GM19455 (cell line): ENCODE measurements around the gene NOL6.
A peak's percentile ranks its signal among the peaks of the same experiment; 100 is the strongest.
"Not testable (repeated sequence)": the region's sequence is repeated elsewhere in the genome, so short reads cannot be mapped to it uniquely, and the experiment has no call there.

ENCODE experiments used
- ATAC-seq: cut with Tn5 transposase; IDR thresholded peaks from one replicate; pipeline ENCODE4 v1.9.1; 2021; ENCODE audit not compliant: unreplicated experiment

Gene NOL6, protein sequence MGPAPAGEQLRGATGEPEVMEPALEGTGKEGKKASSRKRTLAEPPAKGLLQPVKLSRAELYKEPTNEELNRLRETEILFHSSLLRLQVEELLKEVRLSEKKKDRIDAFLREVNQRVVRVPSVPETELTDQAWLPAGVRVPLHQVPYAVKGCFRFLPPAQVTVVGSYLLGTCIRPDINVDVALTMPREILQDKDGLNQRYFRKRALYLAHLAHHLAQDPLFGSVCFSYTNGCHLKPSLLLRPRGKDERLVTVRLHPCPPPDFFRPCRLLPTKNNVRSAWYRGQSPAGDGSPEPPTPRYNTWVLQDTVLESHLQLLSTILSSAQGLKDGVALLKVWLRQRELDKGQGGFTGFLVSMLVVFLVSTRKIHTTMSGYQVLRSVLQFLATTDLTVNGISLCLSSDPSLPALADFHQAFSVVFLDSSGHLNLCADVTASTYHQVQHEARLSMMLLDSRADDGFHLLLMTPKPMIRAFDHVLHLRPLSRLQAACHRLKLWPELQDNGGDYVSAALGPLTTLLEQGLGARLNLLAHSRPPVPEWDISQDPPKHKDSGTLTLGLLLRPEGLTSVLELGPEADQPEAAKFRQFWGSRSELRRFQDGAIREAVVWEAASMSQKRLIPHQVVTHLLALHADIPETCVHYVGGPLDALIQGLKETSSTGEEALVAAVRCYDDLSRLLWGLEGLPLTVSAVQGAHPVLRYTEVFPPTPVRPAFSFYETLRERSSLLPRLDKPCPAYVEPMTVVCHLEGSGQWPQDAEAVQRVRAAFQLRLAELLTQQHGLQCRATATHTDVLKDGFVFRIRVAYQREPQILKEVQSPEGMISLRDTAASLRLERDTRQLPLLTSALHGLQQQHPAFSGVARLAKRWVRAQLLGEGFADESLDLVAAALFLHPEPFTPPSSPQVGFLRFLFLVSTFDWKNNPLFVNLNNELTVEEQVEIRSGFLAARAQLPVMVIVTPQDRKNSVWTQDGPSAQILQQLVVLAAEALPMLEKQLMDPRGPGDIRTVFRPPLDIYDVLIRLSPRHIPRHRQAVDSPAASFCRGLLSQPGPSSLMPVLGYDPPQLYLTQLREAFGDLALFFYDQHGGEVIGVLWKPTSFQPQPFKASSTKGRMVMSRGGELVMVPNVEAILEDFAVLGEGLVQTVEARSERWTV

DNA sequence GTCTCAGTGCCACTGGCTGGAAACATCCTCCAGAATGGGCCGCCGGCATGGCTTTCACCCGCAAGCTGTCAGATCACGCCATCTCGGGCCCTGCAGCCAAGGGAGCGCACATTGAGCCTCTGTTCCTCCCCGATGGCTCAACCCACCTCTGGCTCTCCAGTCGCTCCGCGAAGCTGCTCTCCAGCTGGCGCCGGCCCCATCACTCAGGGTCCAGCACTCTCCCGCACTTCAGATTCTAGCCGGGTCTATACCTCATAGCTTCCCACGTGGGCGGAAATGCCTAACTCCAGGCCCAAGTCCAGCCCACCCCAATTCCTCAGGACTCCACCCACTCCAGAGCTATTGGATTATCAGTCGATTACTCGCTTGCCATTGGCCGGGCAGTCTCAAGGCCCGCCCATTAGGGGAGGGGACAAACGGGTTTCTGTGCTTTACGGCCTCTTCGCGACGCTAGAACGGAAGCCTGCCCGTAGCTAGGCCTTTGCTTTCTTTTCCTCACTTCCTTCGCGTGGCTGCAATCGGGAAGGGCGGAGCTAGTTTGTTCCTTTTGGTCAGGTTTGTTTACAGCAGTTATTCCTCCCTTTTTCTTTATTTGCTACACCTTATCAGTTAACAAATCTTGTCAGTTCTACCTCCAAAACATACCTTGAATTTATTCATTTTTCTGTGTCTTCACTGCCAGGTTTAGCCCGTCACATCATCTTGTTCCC is at the start of gene NOL6:
Gene NOL6, minus strand, starts transcription at position 282 of the 710 bp plus-strand sequence. Its CDS starts 82 bp downstream, at position 200.
- ATAC-seq = peak; percentile 98

DNA sequence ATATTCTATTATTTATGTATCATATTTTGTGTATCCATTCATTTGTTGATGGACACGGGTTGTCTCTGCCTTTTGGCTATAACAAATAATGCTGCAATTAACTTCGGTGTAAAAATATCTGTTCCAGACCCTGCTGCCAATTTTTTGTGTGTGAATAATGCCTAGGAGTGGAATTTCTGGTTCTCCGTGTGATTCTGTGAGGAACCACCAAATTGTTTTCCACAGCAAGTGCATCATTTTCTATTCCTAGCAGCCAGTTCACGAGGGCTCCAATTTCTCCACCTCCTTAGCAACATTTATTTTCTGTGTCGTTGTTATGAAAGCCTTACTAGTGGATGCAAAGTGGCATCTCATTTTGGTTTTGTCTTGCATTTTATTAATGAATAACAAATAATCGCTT is 48.1 kb upstream of the NOL6 start:
- ATAC-seq = not testable (repeated sequence)

DNA sequence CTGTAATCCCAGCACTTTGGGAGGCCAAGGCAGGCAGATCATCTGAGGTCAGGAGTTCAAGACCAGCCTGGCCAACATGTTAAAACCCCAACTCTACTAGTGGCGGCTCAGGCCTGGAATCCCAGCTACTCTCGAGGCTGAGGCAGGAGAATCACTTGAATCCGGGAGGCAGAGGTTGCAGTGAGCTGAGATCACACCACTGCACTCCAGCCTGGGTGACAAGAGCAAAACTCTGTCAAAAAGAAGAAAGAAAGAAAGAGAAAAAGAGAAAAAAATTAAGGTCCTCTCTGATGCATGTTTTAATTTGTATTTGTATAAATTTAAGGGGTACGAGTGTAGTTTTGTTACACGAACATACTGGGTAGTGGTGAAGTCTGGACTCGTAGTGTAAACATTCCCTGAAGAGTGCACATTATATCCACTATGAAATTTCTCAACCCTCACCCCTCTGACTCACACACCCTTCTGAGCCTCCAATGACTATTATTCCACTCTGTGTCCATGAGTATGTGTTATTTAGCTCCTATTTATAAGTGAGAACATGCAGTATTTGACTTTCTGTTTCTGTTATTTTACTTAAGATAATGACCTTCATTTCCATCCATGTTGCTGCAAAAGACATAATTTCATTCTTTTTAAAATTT is 44.3 kb upstream of the NOL6 start:
- not testable (repeated sequence) for ATAC-seq

DNA sequence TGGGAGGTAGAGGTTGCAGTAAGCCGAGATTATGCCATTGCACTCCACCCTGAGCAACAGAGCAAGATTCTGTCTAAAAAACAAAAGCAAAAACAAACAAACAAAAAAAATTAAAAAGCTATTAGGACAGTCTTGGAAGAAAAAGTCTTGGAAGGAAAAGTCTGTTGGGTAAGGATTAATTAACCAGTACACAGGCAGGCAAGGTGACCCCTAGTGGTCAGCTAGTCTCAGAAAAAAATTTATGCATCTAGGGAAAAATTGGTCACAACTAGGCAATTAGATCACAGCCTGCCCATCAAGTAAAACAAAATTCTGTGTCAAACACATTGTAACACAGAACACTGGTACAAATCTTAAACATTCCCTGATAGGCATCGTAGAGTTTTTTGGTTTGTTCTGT is 43.6 kb upstream of the NOL6 start:
- no peak for ATAC-seq

DNA sequence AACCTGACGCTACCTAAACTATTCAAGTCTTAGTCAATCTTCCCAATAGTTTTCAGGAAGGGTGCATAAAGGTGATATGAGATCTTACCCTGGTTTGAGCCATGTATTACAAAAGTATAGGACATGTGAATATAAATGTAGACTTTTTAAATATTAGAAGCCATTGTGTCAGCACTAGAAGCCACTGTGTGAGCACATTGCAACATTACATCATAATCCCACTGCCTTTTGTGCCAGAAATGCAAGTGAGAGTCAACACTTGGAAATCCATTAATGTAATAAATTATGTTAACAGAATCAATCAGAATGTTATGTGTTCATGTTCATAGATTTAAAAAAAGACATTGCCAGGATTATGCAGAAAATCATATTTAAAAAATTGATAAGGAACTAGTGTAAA is 42.7 kb upstream of the NOL6 start:
- not testable (repeated sequence) for ATAC-seq

DNA sequence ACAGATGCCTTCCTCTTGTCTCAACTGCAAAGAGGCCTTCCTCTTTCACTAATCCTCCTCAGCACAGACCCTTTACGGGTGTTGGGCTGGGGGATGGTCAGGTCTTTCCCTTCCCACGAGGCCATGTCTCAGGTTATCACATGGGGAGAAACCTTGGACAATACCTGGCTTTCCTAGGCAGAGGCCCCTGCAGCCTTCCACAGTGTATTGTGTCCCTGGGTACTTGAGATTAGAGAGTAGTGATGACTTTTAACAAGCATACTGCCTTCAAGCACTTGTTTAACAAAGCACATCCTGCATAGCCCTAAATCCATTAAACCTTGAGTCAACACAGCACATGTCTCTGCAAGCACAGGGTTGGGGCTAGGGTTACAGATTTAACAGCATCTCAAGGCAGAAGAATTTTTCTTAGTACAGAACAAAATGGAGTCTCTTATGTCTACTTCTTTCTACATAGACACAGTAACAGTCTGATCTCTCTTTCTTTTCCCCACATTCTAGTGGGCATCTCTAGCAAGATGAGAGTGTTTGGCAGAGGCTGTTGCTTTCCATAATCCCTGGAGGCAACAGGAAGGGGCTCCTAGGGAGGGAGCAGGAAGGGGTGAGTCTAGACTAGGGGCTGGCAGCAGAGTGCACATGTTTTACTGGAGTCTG is 41.7 kb upstream of the NOL6 start:
- ATAC-seq = not testable (repeated sequence)

DNA sequence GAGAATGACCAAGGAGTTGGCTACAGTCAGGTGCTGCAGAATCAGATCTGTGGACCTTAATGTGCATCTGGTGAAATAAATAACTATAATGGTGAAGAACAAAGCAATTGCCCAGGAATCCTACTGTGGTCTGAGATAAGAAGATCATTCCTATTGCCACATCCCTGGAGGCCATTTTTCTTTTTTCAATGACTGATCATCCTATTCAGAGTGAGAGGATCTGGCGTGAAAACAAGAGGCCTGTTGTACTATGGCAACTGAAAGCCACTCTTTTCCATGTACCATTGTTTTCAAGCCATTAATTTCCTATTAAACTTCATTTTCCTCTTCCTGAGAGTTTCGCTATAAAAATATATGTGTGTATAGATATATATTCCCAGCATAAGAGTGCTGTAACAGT is 38.8 kb upstream of the NOL6 start:
- not testable (repeated sequence) for ATAC-seq

DNA sequence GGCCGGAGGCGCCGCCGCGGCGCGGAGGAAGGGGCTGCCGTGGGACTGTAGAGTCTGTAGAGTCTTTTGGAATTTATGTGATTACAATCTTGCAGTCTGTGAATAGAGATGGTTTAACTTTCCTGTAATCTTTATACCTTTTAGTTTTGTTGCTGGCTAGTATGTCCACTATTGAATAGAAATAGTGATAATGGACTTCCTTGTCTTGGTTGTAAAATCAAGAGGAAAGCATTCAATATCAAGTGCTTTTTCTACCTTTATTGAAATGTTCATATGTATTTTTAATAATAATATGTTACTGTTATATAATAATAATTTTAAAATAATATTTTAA is 37.4 kb upstream of the NOL6 start:
- ATAC-seq = not testable (repeated sequence)

DNA sequence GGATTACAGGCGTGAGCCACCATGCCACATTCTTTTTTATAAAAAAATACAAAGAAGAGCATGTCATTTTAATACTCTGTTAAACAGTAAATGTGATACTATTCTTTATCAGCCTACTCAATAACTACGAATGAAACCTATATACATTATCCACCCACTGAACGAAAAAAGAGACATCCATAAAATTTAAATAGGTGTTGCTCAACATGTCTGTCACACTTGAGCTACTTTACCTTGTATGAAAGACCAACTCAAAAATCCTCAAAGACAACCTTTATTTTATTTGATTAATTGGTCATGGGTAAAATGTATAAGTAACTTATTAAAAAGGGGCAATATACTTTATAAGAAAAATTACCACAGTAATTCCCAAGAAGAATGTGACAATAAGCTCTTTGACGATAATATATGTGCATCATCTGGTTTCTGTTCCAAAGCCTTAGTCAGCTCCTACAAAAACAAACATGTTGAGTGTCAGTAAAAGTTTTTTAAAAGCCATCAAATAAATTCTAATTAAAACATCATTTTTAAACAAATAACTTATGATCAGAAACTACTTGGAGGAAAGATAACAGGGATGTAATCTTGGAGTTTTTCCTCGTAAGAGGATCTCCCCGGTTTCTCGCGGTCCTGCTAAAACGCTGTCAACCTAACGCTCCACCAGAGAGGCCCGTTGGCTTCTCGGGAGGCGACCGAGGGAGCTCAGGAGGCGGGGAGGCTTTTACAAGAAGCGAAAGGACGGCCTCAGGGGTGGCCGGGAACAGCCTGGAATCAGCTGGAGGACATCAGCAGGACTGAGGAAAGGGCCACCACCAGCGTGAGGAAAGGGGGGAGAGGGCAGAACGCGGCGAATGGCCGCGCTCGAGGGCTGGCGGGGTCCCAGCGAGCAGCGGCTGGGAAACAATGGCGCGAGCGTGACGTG is 36.8 kb upstream of the NOL6 start:
- no peak for ATAC-seq

DNA sequence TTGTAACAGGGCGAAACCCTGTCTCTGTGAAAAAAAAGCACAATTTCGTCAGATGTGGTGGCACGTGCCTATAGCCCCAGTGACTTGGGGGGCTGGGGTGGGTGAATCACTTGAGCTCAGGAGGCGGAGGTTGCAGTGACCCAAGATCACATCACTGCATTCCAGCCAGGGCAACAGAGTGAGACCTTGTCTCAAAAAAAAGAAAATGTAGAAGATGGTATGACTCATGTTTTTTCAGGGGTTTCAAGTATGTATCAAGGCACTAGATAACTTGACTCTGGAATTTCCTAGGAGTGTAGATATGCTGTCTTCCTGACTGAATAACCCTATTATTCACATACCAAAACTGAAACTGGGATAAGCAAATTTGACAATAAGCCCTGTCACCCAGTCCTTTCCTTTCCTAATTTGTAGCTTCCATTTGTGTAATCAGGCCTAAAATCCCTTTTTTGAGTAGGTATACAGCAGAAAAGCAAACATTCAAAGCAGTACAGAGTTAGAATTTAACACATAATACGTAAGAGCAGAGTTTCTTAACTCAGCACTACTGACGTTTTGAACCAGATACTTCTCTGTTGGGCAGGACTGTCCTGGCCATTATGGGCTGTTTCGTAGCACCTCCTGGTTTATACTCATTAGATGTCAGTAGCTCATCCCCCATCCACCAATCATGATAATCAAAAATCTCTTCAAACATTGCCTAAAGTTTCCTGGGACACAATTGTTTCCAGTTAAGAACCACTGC is 33.1 kb upstream of the NOL6 start:
- no peak for ATAC-seq

DNA sequence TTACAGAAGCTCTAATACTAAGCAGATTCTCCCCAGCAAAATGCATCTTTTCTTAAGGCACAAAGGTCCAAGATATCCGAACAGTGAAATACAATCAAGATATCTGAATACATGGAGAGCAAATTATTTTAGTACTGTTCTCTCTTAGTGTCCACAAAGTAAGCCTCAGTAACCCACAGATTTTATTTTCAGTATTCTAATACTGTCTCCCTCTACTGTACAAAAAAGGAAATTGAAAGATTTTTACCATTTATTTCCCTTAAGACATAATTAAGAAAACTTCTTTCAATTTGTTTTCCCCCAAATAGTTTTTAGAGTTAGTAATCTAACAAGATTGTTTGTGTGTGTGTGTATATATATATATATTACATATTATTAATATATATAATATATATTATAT is 24.7 kb upstream of the NOL6 start:
- no peak for ATAC-seq

DNA sequence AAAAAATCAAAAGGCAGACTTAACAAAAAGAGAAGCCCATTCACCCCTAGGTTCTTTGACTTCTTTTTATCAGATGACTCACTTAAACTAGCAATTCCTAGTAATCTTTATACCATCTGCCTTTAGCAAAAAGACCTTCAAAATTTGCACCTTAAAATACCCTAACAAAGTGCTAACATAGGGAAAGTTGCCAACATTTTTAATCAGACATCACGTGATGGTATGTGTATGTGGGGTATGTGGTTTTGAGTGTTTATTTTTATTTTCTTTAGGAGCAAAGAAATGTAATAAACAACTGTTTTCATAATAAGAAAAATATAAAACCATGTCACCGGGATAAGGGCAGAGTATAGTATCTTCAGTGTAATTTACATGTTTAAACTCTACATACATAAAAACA is 20.1 kb upstream of the NOL6 start:
- not testable (repeated sequence) for ATAC-seq

DNA sequence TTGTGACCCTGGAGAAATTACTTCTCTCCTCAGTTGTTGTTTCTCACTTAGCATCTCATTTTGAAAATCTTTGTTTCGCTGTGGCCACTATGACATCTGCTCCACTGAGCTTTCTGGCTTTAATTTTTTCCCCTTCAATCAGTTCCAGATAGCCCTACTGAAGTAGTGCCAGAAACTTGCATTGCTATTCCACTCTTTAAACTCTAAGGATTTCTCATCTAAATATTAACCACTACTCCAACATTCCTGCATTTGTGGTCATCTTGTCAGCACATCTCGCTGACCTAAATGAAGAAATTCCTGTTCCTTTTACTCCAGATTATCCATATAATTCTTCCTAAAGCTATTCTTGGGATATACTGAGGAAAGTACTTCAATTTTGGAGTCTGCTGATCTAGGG is 15.3 kb upstream of the NOL6 start:
- ATAC-seq = no peak

DNA sequence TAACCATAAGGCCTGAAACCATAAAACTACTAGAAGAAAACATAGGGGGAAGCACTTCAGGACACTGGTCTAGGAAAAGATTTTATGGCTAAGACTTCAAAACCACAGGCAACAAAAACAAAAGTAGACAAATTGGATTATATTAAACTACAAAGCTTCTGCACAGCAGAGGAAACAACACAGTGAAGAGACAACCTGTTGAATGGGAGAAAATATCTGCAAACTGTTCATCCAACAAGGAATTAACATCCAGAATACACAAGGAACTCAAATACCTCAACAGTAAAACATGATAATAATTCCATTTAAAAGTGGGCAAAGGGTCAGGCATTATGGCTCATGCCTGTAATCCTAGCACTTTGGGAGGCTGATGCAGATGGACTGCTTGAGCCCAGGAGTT is 11.6 kb upstream of the NOL6 start:
- not testable (repeated sequence) for ATAC-seq

DNA sequence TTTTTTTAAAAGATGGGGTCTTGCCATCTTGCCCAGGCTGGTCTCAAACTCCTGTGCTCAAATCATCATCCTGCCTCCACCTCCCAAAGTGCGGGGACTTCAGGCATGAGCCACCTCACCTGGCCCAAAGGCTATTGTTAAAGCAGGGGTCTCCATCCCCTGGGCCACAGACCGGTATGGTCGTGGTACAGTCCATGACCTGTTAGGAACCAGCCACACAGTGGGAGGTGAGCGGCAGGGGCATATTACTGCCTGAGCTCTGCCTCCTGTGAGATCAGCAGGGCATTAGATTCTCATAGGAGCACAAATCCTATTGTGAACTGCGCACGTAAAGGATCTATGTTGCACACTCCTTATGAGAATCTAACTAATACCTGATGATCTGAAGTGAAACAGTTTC is 7.3 kb upstream of the NOL6 start:
- no peak for ATAC-seq

DNA sequence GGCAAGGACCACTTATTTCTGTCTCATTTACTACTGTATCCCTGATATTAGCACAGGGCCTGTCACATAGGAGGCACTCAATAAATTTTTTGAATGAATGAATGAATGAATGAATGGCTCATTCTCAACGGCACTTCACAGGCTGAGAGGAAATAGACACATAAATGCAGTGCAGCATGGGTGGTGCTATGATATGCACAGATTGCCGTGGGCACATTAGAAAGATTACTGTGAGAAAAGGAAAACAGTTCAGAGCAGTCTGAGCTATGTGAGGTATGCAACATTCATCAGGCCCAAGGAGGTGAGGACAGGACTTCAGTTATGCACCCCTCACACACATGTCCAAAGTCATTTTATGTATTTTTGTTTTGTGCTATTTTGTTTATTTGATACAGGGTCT is 6.4 kb upstream of the NOL6 start:
- ATAC-seq = no peak

DNA sequence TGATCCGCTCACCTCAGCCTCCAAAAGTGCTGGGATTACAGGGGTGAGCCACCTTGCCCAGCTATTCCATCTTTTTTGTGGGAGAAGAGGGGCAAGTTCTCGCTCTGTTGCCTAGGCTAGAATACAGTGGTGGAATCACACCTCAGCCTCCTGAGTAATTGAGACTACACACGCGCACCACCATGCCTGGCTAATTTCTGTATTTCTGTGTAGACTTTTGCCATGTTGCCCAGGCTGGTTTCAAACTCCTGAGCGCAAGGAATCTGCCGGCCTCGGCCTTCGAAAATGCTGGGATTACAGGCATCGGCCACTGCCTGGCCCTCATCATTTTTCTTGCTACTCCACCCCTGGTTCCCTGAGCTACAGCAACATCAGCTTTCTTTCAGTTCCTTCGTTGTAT is 2.8 kb upstream of the NOL6 start:
- no peak for ATAC-seq

DNA sequence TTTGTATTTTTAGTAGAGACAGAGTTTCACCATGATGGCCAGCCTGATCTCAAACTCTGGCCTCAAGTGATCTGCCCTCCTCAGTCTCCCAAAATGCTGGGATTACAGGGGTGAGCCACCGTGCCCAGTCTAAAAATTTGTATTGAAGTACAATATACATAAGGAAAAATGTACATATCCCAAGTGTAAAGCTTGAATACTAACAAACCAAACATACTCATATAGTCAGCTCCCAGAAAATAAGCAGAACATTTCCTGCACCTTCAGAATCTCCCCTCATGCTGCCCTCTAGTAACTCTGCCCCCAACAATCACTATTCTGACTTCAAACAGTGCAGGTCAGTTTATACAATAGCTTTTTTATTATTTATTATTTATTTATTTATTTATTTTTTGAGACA is 1.6 kb upstream of the NOL6 start:
- no peak for ATAC-seq
